ENCODE data around the gene FAM171A1.
"Not testable (repeated sequence)": the region's sequence is repeated elsewhere in the genome, so short reads cannot be mapped to it uniquely, and the experiment has no call there.

FAM171A1 gene

GRCh38 chr10:15370856-15371701 lies at the start of gene FAM171A1:
TSS of gene FAM171A1 (minus strand) at chr10:15371289. CDS start at chr10:15371052, 237 bp downstream.
- DNase-seq = peak in 1 of 2 experiments; percentile 27

- DNase-seq = no peak
These were observed 49.8 kb upstream of the FAM171A1 start for GRCh38 chr10:15420858-15421257.

DNA sequence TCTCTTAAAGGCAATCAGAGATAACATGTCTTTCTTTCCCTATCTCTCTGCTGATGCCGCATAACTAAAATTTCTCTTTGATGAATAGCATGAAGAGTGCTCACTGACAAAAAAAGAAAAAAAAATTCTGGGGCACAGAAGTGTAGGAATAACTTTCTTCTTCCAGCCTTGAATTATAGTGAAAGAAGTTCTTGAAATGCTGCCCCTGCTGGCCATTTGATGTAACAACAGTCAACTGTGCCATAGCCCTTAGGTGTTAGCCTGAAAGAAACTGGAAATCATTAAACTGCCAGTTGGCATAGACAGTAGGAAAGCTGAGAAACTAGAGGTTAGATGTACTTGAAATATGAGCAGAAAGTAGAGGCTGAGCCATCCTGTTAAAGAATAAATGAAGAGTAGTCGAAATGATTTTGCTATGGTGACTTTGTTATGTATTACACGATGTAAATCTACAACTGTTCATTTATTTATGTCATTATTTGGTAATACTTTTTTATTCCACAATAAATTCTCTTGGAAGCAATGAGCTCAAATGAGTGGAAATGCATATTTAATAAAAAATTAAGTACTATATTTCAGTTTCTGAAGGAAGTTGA lies 48.3 kb upstream of the FAM171A1 start:
- DNase-seq = peak in 1 of 2 experiments; percentile 34

DNA sequence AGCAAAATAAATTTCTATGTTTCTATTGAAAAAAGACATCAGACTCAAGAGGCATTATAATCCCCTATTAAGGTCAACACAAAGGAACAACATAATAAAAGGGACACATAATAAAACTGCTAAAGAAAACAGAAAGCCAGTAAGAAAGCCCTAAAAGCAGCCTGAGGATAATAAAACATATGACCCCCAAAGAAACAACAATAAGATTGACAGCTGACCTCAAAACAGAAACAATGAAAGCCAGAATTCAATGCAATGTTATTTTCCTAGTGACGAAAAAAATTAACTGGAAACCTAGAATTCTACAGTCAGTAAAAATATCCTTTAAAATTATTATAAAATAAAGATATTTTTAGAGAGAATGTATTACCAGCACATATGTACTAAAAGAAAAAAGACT lies 44.9 kb upstream of the FAM171A1 start:
- DNase-seq = no peak

DNA sequence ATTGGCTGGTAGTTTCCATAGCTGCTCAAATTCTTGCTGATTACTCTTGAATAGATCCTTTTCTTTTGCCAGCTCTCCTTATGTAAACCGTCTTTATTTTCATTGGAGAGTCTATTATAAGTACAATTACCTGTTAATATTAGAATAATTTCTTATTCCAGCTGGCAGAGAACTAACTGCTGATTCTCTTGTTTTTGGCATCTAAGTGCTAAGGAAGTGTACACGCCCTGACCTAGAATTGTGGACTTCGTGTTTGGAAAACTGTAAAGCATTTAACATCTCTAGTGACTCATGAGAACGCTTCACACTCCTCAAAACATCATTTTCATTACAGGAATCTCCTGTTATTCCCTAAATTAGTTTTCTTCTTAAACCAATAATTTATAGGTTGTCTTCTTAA lies 39.9 kb upstream of the FAM171A1 start:
- DNase-seq = no peak

DNA sequence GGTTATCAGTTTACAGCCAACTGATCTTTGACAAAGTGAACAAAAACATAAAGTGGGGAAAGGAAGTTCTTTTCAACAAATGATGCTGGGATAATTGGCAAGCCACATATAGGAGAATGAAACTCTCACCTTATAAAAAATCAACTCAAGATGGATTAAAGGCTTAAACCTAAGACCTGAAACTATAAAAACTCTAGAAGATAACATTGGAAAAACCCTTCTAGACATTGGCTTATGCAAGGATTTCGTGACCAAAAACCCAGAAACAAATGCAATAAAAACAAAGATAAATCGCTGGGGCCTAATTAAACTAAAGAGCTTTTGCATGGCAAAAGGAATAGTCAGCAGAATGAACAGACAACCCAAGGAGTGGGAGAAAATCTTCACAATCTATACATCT lies 38.3 kb upstream of the FAM171A1 start:
- not testable (repeated sequence) for DNase-seq

- no peak for DNase-seq
These were observed 37.5 kb upstream of the FAM171A1 start for GRCh38 chr10:15408557-15408956.

DNA sequence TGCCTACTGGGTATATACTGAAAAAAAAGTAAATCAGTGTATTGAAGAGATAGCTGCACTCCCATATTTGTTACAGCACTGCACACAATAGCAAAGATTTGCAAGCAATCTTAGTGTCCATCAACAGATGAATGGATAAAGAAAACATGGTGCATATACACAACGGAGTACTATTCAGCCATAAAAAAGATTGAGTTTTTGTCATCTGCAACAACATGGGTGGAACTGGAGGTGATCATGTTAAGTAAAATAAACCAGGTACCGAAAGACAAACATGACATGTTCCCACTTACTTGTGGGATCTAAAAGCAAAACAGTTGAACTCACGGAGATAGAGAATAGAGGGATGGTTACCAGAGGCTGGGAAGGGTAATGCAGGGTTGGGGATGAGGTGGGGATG lies 34.2 kb upstream of the FAM171A1 start:
- DNase-seq = no peak

DNA sequence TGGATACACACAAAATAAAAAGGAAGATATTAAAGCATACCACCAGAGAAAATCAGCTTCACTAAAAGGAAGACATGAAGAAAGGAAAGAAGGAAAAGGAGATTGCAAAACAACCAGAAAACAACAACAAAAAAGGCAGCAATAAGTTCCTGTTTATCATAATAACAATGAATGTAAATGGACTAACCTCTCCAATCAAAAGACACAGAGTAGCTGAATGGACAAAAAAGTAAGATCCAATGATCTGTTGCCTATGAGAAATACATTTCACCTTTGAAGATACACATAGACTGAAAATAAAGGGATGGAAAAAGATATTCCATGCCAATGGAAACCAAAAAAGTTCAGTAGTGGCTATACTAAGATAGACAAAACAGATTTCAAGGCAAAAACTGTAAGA lies 30.3 kb upstream of the FAM171A1 start:
- DNase-seq = no peak

- not testable (repeated sequence) for DNase-seq
These were observed 29.4 kb upstream of the FAM171A1 start for GRCh38 chr10:15400461-15400860.

- no peak for DNase-seq
These were observed 28.1 kb upstream of the FAM171A1 start for GRCh38 chr10:15399060-15399661.

GRCh38 chr10:15395935-15396334 lies 24.8 kb upstream of the FAM171A1 start:
- no peak for DNase-seq

DNA sequence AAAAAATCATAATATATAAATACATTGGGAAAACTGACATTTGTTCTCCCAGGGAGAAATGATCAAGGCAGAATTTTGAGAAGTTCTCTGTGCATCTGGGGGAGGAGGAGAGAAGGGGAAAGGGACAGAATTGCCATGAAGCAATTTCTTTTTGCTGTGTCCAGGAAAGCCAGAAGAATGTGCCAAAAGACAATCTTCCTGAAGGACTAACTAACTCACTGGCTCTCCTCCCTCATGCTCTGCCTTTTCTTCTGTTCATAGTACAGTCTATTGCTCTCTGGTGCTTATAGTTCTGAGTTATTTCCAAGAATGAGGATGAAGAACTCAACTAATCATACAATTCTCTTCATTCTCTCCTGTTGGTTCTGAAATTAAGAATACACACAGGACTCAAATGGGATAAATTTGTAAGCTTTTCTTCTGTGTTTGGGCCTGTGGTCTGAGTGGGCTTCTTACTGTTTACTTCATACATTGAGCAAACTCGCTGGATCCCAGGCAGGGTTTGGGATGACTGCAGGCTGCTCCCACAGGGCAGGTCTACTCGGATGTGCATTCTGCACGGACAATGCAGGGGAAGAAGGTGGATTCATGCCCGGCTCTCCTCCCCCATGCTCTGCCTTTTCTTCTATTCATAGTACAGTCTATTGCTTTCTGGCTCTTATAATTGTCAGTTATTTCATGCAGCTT lies 22.2 kb upstream of the FAM171A1 start:
- no peak for DNase-seq

DNA sequence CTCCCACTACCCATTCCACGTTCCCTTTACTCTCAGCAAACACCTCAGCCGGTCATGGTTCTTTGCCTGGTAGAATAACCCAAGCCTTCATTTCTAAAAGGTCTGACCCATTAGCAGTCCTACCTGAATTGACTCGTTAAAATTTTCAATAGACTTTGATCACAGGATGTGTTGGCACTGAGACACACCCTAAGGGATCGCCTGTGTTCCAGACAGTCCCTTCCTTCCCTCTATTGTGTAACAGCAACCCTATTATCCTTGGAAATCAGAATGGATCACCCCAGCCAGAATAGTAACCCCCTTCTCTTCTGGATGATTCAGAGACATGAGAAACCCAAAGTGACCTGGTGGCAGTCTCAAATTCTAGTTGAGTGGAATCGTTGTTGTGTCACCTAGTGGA lies 20.4 kb upstream of the FAM171A1 start:
- no peak for DNase-seq

GRCh38 chr10:15388172-15388571 lies 17.1 kb upstream of the FAM171A1 start:
- DNase-seq = not testable (repeated sequence)

DNA sequence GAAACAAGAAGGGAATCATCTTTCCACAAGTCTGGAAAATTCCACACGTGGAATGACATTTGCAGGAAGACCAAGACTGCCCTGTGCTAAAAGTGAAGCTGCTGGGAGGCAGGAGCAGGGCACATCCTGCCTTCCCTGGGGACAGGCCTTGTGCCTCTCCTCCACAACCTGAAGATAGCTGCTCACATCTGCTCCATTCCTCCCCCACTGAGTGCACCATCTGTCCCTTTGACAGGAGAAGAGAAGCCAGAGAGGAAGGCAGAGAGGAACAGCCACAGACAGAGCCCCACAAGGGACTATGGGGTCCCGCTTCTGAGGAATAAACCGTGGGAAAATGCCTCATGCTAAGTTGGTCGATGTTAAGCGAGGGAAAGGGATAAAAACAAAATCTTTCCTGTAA lies 15.9 kb upstream of the FAM171A1 start:
- peak; percentile 80 to 90 for DNase-seq

- DNase-seq = peak; percentile 42 to 85
These were observed 14.7 kb upstream of the FAM171A1 start for GRCh38 chr10:15385552-15386455.

GRCh38 chr10:15381420-15381819 lies 10.3 kb upstream of the FAM171A1 start:
- no peak for DNase-seq

GRCh38 chr10:15379078-15379477 lies 8.0 kb upstream of the FAM171A1 start:
- peak in 1 of 2 experiments; percentile 10 for DNase-seq

DNA sequence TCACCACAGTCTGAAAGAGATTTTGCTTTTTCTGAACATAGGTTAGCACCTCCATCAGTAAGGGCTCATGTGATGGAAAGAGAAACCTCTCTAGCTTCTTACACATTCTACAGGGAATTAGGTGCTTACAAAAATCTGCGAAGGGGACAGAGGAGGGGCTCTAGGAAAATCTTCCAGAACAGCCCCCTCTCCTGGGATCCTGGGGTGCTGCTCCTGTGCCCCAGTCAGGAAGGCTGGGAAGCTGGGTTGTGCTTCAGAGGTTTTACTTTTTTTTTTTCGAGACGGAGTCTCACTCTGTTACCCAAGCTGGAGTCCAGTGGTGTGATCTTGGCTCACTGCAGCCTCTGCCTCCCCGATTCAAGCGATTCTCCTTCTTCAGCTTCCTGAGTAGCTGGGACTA lies 7.5 kb upstream of the FAM171A1 start:
- DNase-seq = no peak

DNA sequence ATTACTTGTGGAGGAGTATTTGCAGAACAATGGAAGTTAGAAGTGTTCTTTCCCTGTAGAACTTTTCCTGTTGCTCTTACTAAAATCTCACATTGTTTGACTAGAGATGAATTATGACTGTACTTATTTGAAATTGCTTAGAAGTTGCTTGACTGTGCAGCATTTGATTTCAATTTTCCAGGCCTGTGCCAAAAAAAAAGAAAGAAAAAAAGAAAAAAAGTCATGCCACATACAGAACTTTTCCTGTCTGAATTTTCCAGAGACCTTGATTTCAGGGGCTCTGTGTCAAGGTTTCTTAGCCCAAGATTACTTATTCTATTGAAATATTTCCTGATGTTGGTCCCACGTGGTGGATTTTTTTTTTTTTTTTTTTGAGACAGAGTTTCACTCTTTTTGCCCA lies 3.5 kb upstream of the FAM171A1 start:
- no peak for DNase-seq

- DNase-seq = no peak
These were observed 3.1 kb upstream of the FAM171A1 start for GRCh38 chr10:15374156-15374555.

Measured in NCI-H524 (cell line).